WTC11 (cell line): ENCODE measurements around the gene BNC2. TPM values are rescaled to one million over a fixed set of nuclear protein-coding genes. Genes with fewer than 3 reads are reported as not detected.

Source experiments
- ATAC-seq: fragments of 200-7000 bp; cut with Tn5 transposase; 2 replicates; pipeline ENCODE4 v1.10.0; 2021; ENCODE audit warnings: mild to moderate bottlenecking, moderate library complexity
- CTCF ChIA-PET: fragments of 300-600 bp; sonication (Branson Sonifier 250); formaldehyde crosslinking; loops from one replicate; lab custom pipeline; 2021; ENCODE audit warnings: antibody characterized with exemption; lab: Charles Lee
- POLR2A ChIA-PET: fragments of 350-600 bp; sonication (Branson Sonifier 250); formaldehyde crosslinking; loops from one replicate; lab custom pipeline; 2021; ENCODE audit warnings: antibody characterized with exemption; lab: Charles Lee
- DNase-seq: peaks from one replicate; pipeline ENCODE4 v3.0.0; 2021; ENCODE audit warnings: low spot score
- H3K27ac Mint-ChIP-seq: 2 replicates; pipeline ENCODE4 v1.8.0; 2021; ENCODE audit warnings: mixed read lengths
- H3K27me3 Mint-ChIP-seq: 2 replicates; pipeline ENCODE4 v1.8.0; 2021; ENCODE audit warnings: low read depth, mild to moderate bottlenecking, moderate library complexity, mixed read lengths
- H3K36me3 Mint-ChIP-seq: 2 replicates; pipeline ENCODE4 v1.8.0; 2021; ENCODE audit warnings: mixed read lengths
- H3K4me1 Mint-ChIP-seq: 2 replicates; pipeline ENCODE4 v1.8.0; 2022; ENCODE audit warnings: mixed read lengths
- H3K4me3 Mint-ChIP-seq: 2 replicates; pipeline ENCODE4 v1.8.0; 2021; ENCODE audit warnings: mild to moderate bottlenecking, moderate library complexity, mixed read lengths
- H3K9me3 Mint-ChIP-seq: 2 replicates; pipeline ENCODE4 v1.8.0; 2021; ENCODE audit warnings: mixed read lengths
- ATF1 ChIP-seq: sonication (generic); formaldehyde crosslinking; IDR thresholded peaks from 2 replicates; pipeline ENCODE4 v1.8.1; 2023; ENCODE audit warnings: mild to moderate bottlenecking, moderate library complexity, missing genetic modification reagents
- E2F1 ChIP-seq: sonication (generic); formaldehyde crosslinking; IDR thresholded peaks from 2 replicates; pipeline ENCODE4 v1.8.0; 2022; ENCODE audit warnings: mild to moderate bottlenecking, missing genetic modification reagents
- GTF2I ChIP-seq: fragments of 250-450 bp; sonication (Bioruptor Pico); conservative IDR thresholded peaks from 2 replicates; pipeline ENCODE4 v1.4.0; 2021; ENCODE audit warnings: mild to moderate bottlenecking
- JAZF1 ChIP-seq: fragments of 250-450 bp; sonication (Bioruptor Pico); IDR thresholded peaks from 2 replicates; pipeline ENCODE4 v1.9.0; 2021; ENCODE audit warnings: moderate library complexity, mild to moderate bottlenecking, inconsistent platforms
- JUN ChIP-seq: sonication (generic); formaldehyde crosslinking; IDR thresholded peaks from 2 replicates; pipeline ENCODE4 v1.8.0; 2023; ENCODE audit warnings: mild to moderate bottlenecking, missing genetic modification reagents
- OVOL2 ChIP-seq: fragments of 250-450 bp; sonication (Bioruptor Pico); IDR thresholded peaks from 2 replicates; pipeline ENCODE4 v1.9.0; 2021; ENCODE audit warnings: mild to moderate bottlenecking, borderline replicate concordance
- PRRX2 ChIP-seq: fragments of 250-450 bp; sonication (Bioruptor Pico); IDR thresholded peaks from 2 replicates; pipeline ENCODE4 v1.8.0; 2021; ENCODE audit warnings: mild to moderate bottlenecking
- RORB ChIP-seq: fragments of 250-450 bp; sonication (Bioruptor Pico); IDR thresholded peaks from 2 replicates; pipeline ENCODE4 v1.9.0; 2021; ENCODE audit warnings: mild to moderate bottlenecking
- TEAD4 ChIP-seq: sonication (generic); formaldehyde crosslinking; IDR thresholded peaks from 2 replicates; pipeline ENCODE4 v1.8.0; 2022; ENCODE audit warnings: mild to moderate bottlenecking, missing genetic modification reagents
- USF2 ChIP-seq: sonication (generic); formaldehyde crosslinking; IDR thresholded peaks from 2 replicates; pipeline ENCODE4 v1.8.1; 2023; ENCODE audit warnings: mild to moderate bottlenecking, missing genetic modification reagents, moderate library complexity
- ZMAT4 ChIP-seq: fragments of 250-450 bp; sonication (Bioruptor Pico); IDR thresholded peaks from 2 replicates; pipeline ENCODE4 v1.9.0; 2021; ENCODE audit warnings: mild to moderate bottlenecking
- total RNA-seq: library from RNA; stranded (reverse); gene quantifications from 3 replicates; pipeline ENCODE4 v1.2.3, GENCODE V29; 2021
- TF ChIP-seq, protein P1 (sequence below): fragments of 250-450 bp; sonication (Bioruptor Pico); IDR thresholded peaks from 2 replicates; pipeline ENCODE4 v1.9.0; 2021; ENCODE audit warnings: mild to moderate bottlenecking
- TF ChIP-seq, protein P2 (sequence below): sonication (generic); formaldehyde crosslinking; IDR thresholded peaks from 2 replicates; pipeline ENCODE4 v1.8.1; 2023; ENCODE audit warnings: mild to moderate bottlenecking, missing genetic modification reagents
- TF ChIP-seq, protein P3 (sequence below): sonication (generic); formaldehyde crosslinking; IDR thresholded peaks from 2 replicates; pipeline ENCODE4 v1.8.1; 2023; ENCODE audit warnings: mild to moderate bottlenecking, missing genetic modification reagents, borderline replicate concordance
- TF ChIP-seq, protein P4 (sequence below): sonication (generic); formaldehyde crosslinking; IDR thresholded peaks from 2 replicates; pipeline ENCODE4 v1.8.1; 2022; ENCODE audit warnings: low read depth, mild to moderate bottlenecking, moderate library complexity, missing genetic modification reagents, borderline replicate concordance
- TF ChIP-seq, protein P5 (sequence below): fragments of 250-450 bp; sonication (Bioruptor Pico); IDR thresholded peaks from 2 replicates; pipeline ENCODE4 v1.8.0; 2021; ENCODE audit warnings: mild to moderate bottlenecking

The BNC2 gene
- total RNA-seq, 1 experiment from 2014 or later = 33.3 TPM

- POLR2A ChIA-PET = no interaction called here
- Mint-ChIP-seq H3K36me3 (peaks cover 15% of the 10 kb centered on the region), H3K4me1 (peaks cover 10% of the 10 kb centered on the region), H3K27me3 (no peaks in the 10 kb centered on the region), H3K4me3 (no peak overlapping the region), H3K9me3 (peaks cover 26% of the 10 kb centered on the region), H3K27ac (no peak overlapping the region)
- CTCF ChIA-PET = no interaction called here
- no peak for TF ChIP-seq JUN
- TF ChIP-seq, protein P1, sequence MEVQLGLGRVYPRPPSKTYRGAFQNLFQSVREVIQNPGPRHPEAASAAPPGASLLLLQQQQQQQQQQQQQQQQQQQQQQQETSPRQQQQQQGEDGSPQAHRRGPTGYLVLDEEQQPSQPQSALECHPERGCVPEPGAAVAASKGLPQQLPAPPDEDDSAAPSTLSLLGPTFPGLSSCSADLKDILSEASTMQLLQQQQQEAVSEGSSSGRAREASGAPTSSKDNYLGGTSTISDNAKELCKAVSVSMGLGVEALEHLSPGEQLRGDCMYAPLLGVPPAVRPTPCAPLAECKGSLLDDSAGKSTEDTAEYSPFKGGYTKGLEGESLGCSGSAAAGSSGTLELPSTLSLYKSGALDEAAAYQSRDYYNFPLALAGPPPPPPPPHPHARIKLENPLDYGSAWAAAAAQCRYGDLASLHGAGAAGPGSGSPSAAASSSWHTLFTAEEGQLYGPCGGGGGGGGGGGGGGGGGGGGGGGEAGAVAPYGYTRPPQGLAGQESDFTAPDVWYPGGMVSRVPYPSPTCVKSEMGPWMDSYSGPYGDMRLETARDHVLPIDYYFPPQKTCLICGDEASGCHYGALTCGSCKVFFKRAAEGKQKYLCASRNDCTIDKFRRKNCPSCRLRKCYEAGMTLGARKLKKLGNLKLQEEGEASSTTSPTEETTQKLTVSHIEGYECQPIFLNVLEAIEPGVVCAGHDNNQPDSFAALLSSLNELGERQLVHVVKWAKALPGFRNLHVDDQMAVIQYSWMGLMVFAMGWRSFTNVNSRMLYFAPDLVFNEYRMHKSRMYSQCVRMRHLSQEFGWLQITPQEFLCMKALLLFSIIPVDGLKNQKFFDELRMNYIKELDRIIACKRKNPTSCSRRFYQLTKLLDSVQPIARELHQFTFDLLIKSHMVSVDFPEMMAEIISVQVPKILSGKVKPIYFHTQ (CRISPR knock-in tag) = no peak
- TF ChIP-seq, protein P2, sequence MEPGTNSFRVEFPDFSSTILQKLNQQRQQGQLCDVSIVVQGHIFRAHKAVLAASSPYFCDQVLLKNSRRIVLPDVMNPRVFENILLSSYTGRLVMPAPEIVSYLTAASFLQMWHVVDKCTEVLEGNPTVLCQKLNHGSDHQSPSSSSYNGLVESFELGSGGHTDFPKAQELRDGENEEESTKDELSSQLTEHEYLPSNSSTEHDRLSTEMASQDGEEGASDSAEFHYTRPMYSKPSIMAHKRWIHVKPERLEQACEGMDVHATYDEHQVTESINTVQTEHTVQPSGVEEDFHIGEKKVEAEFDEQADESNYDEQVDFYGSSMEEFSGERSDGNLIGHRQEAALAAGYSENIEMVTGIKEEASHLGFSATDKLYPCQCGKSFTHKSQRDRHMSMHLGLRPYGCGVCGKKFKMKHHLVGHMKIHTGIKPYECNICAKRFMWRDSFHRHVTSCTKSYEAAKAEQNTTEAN (CRISPR knock-in tag) = no peak
- TF ChIP-seq, protein P3, sequence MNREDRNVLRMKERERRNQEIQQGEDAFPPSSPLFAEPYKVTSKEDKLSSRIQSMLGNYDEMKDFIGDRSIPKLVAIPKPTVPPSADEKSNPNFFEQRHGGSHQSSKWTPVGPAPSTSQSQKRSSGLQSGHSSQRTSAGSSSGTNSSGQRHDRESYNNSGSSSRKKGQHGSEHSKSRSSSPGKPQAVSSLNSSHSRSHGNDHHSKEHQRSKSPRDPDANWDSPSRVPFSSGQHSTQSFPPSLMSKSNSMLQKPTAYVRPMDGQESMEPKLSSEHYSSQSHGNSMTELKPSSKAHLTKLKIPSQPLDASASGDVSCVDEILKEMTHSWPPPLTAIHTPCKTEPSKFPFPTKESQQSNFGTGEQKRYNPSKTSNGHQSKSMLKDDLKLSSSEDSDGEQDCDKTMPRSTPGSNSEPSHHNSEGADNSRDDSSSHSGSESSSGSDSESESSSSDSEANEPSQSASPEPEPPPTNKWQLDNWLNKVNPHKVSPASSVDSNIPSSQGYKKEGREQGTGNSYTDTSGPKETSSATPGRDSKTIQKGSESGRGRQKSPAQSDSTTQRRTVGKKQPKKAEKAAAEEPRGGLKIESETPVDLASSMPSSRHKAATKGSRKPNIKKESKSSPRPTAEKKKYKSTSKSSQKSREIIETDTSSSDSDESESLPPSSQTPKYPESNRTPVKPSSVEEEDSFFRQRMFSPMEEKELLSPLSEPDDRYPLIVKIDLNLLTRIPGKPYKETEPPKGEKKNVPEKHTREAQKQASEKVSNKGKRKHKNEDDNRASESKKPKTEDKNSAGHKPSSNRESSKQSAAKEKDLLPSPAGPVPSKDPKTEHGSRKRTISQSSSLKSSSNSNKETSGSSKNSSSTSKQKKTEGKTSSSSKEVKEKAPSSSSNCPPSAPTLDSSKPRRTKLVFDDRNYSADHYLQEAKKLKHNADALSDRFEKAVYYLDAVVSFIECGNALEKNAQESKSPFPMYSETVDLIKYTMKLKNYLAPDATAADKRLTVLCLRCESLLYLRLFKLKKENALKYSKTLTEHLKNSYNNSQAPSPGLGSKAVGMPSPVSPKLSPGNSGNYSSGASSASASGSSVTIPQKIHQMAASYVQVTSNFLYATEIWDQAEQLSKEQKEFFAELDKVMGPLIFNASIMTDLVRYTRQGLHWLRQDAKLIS (CRISPR knock-in tag) = no peak
- TF ChIP-seq, protein P4, sequence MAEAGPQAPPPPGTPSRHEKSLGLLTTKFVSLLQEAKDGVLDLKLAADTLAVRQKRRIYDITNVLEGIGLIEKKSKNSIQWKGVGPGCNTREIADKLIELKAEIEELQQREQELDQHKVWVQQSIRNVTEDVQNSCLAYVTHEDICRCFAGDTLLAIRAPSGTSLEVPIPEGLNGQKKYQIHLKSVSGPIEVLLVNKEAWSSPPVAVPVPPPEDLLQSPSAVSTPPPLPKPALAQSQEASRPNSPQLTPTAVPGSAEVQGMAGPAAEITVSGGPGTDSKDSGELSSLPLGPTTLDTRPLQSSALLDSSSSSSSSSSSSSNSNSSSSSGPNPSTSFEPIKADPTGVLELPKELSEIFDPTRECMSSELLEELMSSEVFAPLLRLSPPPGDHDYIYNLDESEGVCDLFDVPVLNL = no peak
- TF ChIP-seq ZMAT4 (CRISPR knock-in tag) = no peak
- no peak for TF ChIP-seq GTF2I (CRISPR knock-in tag)
- no peak for TF ChIP-seq JAZF1 (CRISPR knock-in tag)
- no peak for TF ChIP-seq PRRX2 (CRISPR knock-in tag)
- no peak for TF ChIP-seq OVOL2 (CRISPR knock-in tag)
- TF ChIP-seq USF2 = no peak
- TF ChIP-seq, protein P5, sequence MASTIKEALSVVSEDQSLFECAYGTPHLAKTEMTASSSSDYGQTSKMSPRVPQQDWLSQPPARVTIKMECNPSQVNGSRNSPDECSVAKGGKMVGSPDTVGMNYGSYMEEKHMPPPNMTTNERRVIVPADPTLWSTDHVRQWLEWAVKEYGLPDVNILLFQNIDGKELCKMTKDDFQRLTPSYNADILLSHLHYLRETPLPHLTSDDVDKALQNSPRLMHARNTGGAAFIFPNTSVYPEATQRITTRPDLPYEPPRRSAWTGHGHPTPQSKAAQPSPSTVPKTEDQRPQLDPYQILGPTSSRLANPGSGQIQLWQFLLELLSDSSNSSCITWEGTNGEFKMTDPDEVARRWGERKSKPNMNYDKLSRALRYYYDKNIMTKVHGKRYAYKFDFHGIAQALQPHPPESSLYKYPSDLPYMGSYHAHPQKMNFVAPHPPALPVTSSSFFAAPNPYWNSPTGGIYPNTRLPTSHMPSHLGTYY (CRISPR knock-in tag) = no peak
- TF ChIP-seq ATF1 (CRISPR knock-in tag) = no peak
- no peak for TF ChIP-seq TEAD4
- TF ChIP-seq RORB = no peak
- TF ChIP-seq E2F1 = no peak
- ATAC-seq = no peak
- DNase-seq = no peak
These were observed 13.1 kb upstream of the BNC2 start for GRCh38 chr9:16883586-16883985.
